ENCODE results near the gene NUAK2. TPM values are rescaled to one million over a fixed set of nuclear protein-coding genes. Genes with fewer than 3 reads are reported as not detected.
A peak's percentile ranks its signal among the peaks of the same experiment; 100 is the strongest.
"Not testable (repeated sequence)": the region's sequence is repeated elsewhere in the genome, so short reads cannot be mapped to it uniquely, and the experiment has no call there.

NUAK2 gene
- polyA plus RNA-seq, 1 experiment = 7.0 TPM

DNA sequence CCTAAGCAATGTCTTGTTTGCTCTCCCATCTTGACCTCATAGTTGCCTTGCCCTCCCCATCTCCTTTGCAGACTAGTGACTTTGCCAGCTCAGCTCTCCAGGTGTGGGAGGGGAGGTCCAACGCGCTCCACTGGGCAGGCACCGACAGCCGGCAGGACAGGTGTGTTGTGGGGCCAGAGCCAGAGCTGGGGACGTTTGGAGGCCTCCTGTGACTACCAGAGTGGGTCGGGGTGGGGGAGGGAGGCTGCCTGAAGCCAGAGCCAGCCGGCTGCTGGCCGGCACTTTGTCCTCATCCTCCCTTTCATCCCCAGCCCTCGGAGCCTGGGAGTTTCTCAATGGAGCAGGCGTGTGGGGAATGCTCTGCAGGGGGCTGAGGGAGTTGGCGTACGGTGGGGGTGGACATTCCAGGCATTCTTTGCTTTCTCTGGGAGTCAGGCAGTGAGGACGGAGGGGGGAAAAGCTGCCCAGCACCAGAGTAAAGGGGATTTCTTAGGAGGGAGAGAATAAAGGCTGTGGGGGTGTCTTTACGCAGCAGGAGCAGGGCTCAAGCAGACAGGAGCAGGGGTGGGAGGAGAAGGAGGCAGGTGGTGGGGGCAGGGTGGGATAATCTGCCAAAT, 20.2 kb downstream of the NUAK2 start:
- peak overlapping the region; percentile 100 for H3K27ac ChIP-seq (ENCODE audit: low read depth, low read length)
- POLR2A ChIA-PET = interaction anchor here (0.6 to 3.0 kb wide), 10 partner anchors 13 to 179 kb away, joined by 3 to 11 read pairs (median 6); partner anchors contain the start of genes NUAK2 and RBBP5
- H3K27me3 ChIP-seq (ENCODE audit: control insufficient read depth, insufficient read depth, low read length) = no peaks in the 10 kb centered on the region
- H3K4me3 ChIP-seq (ENCODE audit: low read depth, low read length) = peak overlapping the region; percentile 25; the same call in 1 of the 2 replicates
- no peak for TF ChIP-seq CTCF (IDR thresholded peaks at IDR 0.05; ENCODE audit: low read depth, low read length)
- no peaks in the 10 kb centered on the region; the same call in 1 of the 2 replicates for H3K9me3 ChIP-seq (ENCODE audit: control insufficient read depth, insufficient read depth, low read length)
- CTCF ChIA-PET = interaction anchor here (0.7 to 2.5 kb wide), 5 partner anchors 24 to 158 kb away, joined by 4 to 13 read pairs (median 6); no protein-coding TSS in a partner anchor
- DNase-seq (ENCODE audit: low read depth, low spot score) = peak; percentile 92

DNA sequence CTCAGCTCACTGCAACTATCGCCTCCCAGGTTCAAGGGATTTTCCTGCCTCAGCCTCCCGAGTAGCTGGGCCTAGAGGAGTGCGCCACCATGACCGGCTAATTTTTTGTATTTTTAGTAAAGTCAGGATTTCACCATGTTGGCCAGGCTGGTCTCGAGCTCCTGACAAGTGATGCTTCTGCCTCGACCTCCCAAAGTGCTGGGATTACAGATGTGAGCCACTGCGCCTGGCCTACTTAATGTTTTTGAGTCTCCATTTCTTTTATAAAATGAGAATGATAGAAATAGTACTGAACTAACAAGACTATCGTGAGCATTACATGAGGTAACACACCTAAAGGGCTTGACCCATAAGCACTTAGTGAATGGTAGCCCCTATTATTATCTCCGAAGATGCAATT, 21.4 kb downstream of the NUAK2 start:
- H3K27me3 ChIP-seq (ENCODE audit: control insufficient read depth, insufficient read depth, low read length) = no peaks in the 10 kb centered on the region
- no peak for TF ChIP-seq CTCF (IDR thresholded peaks at IDR 0.05; ENCODE audit: low read depth, low read length)
- no peak for DNase-seq (ENCODE audit: low read depth, low spot score)
- H3K4me3 ChIP-seq (ENCODE audit: low read depth, low read length) = no peak overlapping the region
- CTCF ChIA-PET = interaction anchor here (2.5 kb wide), 1 partner anchor 25 kb away, joined by 13 read pairs; no protein-coding TSS in a partner anchor
- peak overlapping the region; percentile 100 for H3K27ac ChIP-seq (ENCODE audit: low read depth, low read length)
- POLR2A ChIA-PET = interaction anchor here (1.7 to 3.0 kb wide), 4 partner anchors 14 to 27 kb away, joined by 9 to 11 read pairs (median 10); no protein-coding TSS in a partner anchor
- H3K9me3 ChIP-seq (ENCODE audit: control insufficient read depth, insufficient read depth, low read length) = no peaks in the 10 kb centered on the region; the same call in 1 of the 2 replicates

GRCh38 chr1:205298191-205298994, 23.2 kb downstream of the NUAK2 start:
- no peak for TF ChIP-seq CTCF (IDR thresholded peaks at IDR 0.05; ENCODE audit: low read depth, low read length)

DNA sequence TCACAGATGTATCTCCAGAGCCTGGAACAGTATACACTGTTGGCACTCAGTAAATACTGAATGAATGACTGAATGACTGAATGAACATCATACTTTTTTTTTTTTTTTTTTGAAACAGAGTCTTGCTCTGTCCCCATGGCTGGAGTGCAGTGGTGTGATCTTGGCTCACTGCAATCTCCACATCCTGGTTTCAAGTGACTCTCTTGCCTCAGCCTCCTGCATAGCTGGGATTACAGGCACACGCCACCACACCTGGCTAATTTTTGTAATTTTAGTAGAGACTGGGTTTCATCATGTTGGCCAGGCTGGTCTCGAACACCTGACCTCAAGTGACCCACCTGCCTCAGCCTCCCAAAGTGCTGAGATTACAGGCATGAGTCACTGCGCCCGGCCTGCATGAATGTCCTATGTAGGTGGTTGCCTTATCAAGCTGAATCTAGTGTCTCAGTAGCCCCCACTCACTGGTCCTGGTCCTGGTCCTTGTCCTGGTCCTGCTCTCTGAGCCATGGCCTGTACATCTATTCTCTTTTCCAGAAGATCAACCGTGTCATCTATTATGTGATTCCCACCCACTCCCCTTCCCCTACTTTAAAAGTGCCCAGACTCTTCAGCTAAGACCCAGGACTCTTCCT, 23.9 kb downstream of the NUAK2 start:
- CTCF ChIA-PET = interaction anchor here (0.9 to 1.5 kb wide), 4 partner anchors 13 to 56 kb away, joined by 3 to 6 read pairs (median 4); no protein-coding TSS in a partner anchor
- H3K9me3 ChIP-seq (ENCODE audit: control insufficient read depth, insufficient read depth, low read length); DNase-seq (ENCODE audit: low read depth, low spot score); H3K4me3 ChIP-seq (ENCODE audit: low read depth, low read length); H3K27me3 ChIP-seq (ENCODE audit: control insufficient read depth, insufficient read depth, low read length): not testable (repeated sequence)
- POLR2A ChIA-PET = interaction anchor here (0.7 to 1.6 kb wide), 10 partner anchors 9 to 1634 kb away, joined by 3 to 16 read pairs (median 4); no protein-coding TSS in a partner anchor
- peak overlapping the region; percentile 100 for H3K27ac ChIP-seq (ENCODE audit: low read depth, low read length)

More at GRCh38 chr1:205298191-205298994, 23.2 kb downstream of the NUAK2 start:
- no peaks in the 10 kb centered on the region for H3K9me3 ChIP-seq (ENCODE audit: control insufficient read depth, insufficient read depth, low read length)
- peak overlapping the region; percentile 100 for H3K27ac ChIP-seq (ENCODE audit: low read depth, low read length)
- no peak overlapping the region for H3K4me3 ChIP-seq (ENCODE audit: low read depth, low read length)
- ChIA-PET CTCF (interaction anchor here (0.9 to 1.5 kb wide), 3 partner anchors 14 to 26 kb away, joined by 3 to 6 read pairs (median 4); no protein-coding TSS in a partner anchor), POLR2A (interaction anchor here (0.7 to 1.6 kb wide), 11 partner anchors 10 to 1635 kb away, joined by 3 to 16 read pairs (median 4); no protein-coding TSS in a partner anchor)
- peak; percentile 96 for DNase-seq (ENCODE audit: low read depth, low spot score)
- H3K27me3 ChIP-seq (ENCODE audit: control insufficient read depth, insufficient read depth, low read length) = no peaks in the 10 kb centered on the region

DNA sequence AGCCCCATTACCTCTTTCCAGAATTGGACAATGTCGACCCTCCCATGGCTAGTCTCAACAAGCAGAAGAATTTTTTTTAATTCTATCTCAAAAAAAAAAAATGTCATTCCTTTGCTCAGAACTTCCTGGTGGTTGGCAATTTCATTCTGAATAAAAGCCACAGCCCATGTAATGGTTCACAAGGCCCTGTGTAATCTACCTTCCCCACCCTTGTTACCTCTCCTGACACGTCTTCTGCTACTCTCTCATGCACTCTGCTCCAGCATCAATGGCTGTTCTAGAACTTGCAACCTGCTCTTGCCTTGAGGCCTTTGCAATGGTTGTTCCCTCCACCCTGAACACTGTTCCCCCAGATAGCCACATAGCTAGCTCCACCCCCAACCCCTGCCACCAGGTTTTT, 25.4 kb downstream of the NUAK2 start:
- POLR2A ChIA-PET = interaction anchor here (0.7 kb wide), 1 partner anchor 789 kb away, joined by 3 read pairs; no protein-coding TSS in a partner anchor
- H3K27me3 ChIP-seq (ENCODE audit: control insufficient read depth, insufficient read depth, low read length) = no peaks in the 10 kb centered on the region
- no peaks in the 10 kb centered on the region for H3K9me3 ChIP-seq (ENCODE audit: control insufficient read depth, insufficient read depth, low read length)
- no peak for DNase-seq (ENCODE audit: low read depth, low spot score)
- H3K4me3 ChIP-seq (ENCODE audit: low read depth, low read length) = no peak overlapping the region
- CTCF ChIA-PET = interaction anchor here (1.0 to 1.4 kb wide), 2 partner anchors 23 to 39 kb away, joined by 3 to 4 read pairs; no protein-coding TSS in a partner anchor
- no peak overlapping the region for H3K27ac ChIP-seq (ENCODE audit: low read depth, low read length)
- TF ChIP-seq CTCF (IDR thresholded peaks at IDR 0.05; ENCODE audit: low read depth, low read length) = no peak

Data from AG04450 (cell line).